H9 (cell line): ENCODE data around the gene ARID1B. TPM values are rescaled to one million over a fixed set of nuclear protein-coding genes. Genes with fewer than 3 reads are reported as not detected.
A peak's percentile ranks its signal among the peaks of the same experiment; 100 is the strongest.

ENCODE experiments used
- DNase-seq: peaks from one replicate; pipeline ENCODE4 v3.0.0-alpha.2; 2017
- H2AFZ ChIP-seq: one replicate; pipeline ENCODE4 v1.6.1; 2013; ENCODE audit warnings: mild to moderate bottlenecking, low read length, control low read depth, moderate library complexity
- H2AK5ac ChIP-seq: 2 replicates; pipeline ENCODE4 v1.6.1; 2013; ENCODE audit warnings: low read length, control low read depth, mixed read lengths; ENCODE audit not compliant: insufficient read length
- H2BK120ac ChIP-seq: one replicate; pipeline ENCODE4 v1.6.1; 2013; ENCODE audit warnings: low read depth, mild to moderate bottlenecking, low read length, control low read depth, inconsistent platforms; ENCODE audit not compliant: poor library complexity, severe bottlenecking
- H2BK12ac ChIP-seq: 2 replicates; pipeline ENCODE4 v1.6.1; 2013; ENCODE audit warnings: low read length, control low read depth, mixed read lengths, low read depth; ENCODE audit not compliant: insufficient read length
- H2BK15ac ChIP-seq: 2 replicates; pipeline ENCODE4 v1.6.1; 2013; ENCODE audit warnings: low read depth, low read length, control low read depth
- H2BK20ac ChIP-seq: one replicate; pipeline ENCODE4 v1.6.1; 2013; ENCODE audit warnings: low read depth, mild to moderate bottlenecking, low read length, control low read depth, inconsistent platforms; ENCODE audit not compliant: poor library complexity, severe bottlenecking
- H2BK5ac ChIP-seq: 2 replicates; pipeline ENCODE4 v1.6.1; 2013; ENCODE audit warnings: low read length, control low read depth, mixed read lengths; ENCODE audit not compliant: insufficient read length
- H3K14ac ChIP-seq: 2 replicates; pipeline ENCODE4 v1.6.1; 2013; ENCODE audit warnings: low read length, control low read depth; ENCODE audit not compliant: insufficient read depth
- H3K18ac ChIP-seq: 2 replicates; pipeline ENCODE4 v1.6.1; 2013; ENCODE audit warnings: low read depth, mild to moderate bottlenecking, mixed read lengths, low read length, control low read depth; ENCODE audit not compliant: insufficient read length
- H3K23ac ChIP-seq: 2 replicates; pipeline ENCODE4 v1.6.1; 2013; ENCODE audit warnings: low read length, control low read depth, mixed read lengths, low read depth; ENCODE audit not compliant: insufficient read length
- H3K23me2 ChIP-seq: 2 replicates; pipeline ENCODE4 v1.6.1; 2013; ENCODE audit warnings: low read depth, mild to moderate bottlenecking, mixed read lengths, low read length, control low read depth; ENCODE audit not compliant: insufficient read length, poor library complexity, severe bottlenecking
- H3K27ac ChIP-seq: 2 replicates; pipeline ENCODE4 v1.5.1; 2013; ENCODE audit warnings: low read length, control low read depth, mixed read lengths, low read depth; ENCODE audit not compliant: insufficient read length
- H3K27me3 ChIP-seq: 2 replicates; pipeline ENCODE4 v1.6.1; 2013; ENCODE audit warnings: low read length, control low read depth, inconsistent platforms; ENCODE audit not compliant: insufficient read depth
- H3K4ac ChIP-seq: 2 replicates; pipeline ENCODE4 v1.6.1; 2013; ENCODE audit warnings: low read depth, mild to moderate bottlenecking, control low read depth, inconsistent platforms, low read length, moderate library complexity
- H3K4me1 ChIP-seq: 2 replicates; pipeline ENCODE4 v1.6.1; 2013; ENCODE audit warnings: low read length, control low read depth, inconsistent platforms; ENCODE audit not compliant: insufficient read depth
- H3K4me2 ChIP-seq: 2 replicates; pipeline ENCODE4 v1.6.1; 2013; ENCODE audit warnings: low read length, control low read depth, mixed read lengths; ENCODE audit not compliant: insufficient read length, insufficient read depth
- H3K56ac ChIP-seq: 2 replicates; pipeline ENCODE4 v1.6.1; 2013; ENCODE audit warnings: low read depth, mild to moderate bottlenecking, mixed read lengths, low read length, control low read depth; ENCODE audit not compliant: insufficient read length
- H3K79me1 ChIP-seq: 2 replicates; pipeline ENCODE4 v1.6.1; 2013; ENCODE audit warnings: low read depth, mild to moderate bottlenecking, moderate library complexity, low read length, control low read depth, inconsistent platforms; ENCODE audit not compliant: insufficient read depth, poor library complexity, severe bottlenecking
- H3K79me2 ChIP-seq: 2 replicates; pipeline ENCODE4 v1.6.1; 2013; ENCODE audit warnings: low read length, control low read depth, inconsistent platforms; ENCODE audit not compliant: insufficient read depth
- H3K9ac ChIP-seq: 2 replicates; pipeline ENCODE4 v1.6.1; 2013; ENCODE audit warnings: low read length, control low read depth, mixed read lengths; ENCODE audit not compliant: insufficient read length; ENCODE audit errors: extremely low read depth
- H3K9me3 ChIP-seq: one replicate; pipeline ENCODE4 v1.6.1; 2013; ENCODE audit warnings: low read depth, low read length, inconsistent platforms; ENCODE audit not compliant: control insufficient read depth
- H3T11ph ChIP-seq: one replicate; pipeline ENCODE4 v1.6.1; 2013; ENCODE audit warnings: mild to moderate bottlenecking, low read length, control low read depth, inconsistent platforms
- H4K20me1 ChIP-seq: one replicate; pipeline ENCODE4 v1.6.1; 2013; ENCODE audit not compliant: control insufficient read depth, insufficient read length, insufficient read depth
- H4K5ac ChIP-seq: 2 replicates; pipeline ENCODE4 v1.6.1; 2013; ENCODE audit warnings: low read depth, mild to moderate bottlenecking, mixed read lengths, low read length, control low read depth; ENCODE audit not compliant: insufficient read length
- H4K8ac ChIP-seq: replicated peaks from 2 replicates; pipeline ENCODE4 v1.6.1; 2013; ENCODE audit warnings: low read length, control low read depth, mixed read lengths, low read depth; ENCODE audit not compliant: insufficient read length
- H4K91ac ChIP-seq: 2 replicates; pipeline ENCODE4 v1.6.1; 2013; ENCODE audit warnings: low read depth, mild to moderate bottlenecking, moderate library complexity, mixed read lengths, low read length, control low read depth; ENCODE audit not compliant: insufficient read length
- H3K27ac Mint-ChIP-seq, 3 experiments: 2 replicates in 2 of 3; 3 replicates in 1 of 3; pipeline ENCODE4 v1.8.0; 2020 to 2021; ENCODE audit warnings: mixed read lengths in 3 of 3, mild to moderate bottlenecking in 1 of 3, moderate library complexity in 1 of 3
- H3K27me3 Mint-ChIP-seq: 2 replicates; pipeline ENCODE4 v1.8.0; 2021; ENCODE audit warnings: low read depth, mild to moderate bottlenecking, moderate library complexity, mixed read lengths
- H3K36me3 Mint-ChIP-seq, 3 experiments: 2 replicates in 2 of 3; 3 replicates in 1 of 3; pipeline ENCODE4 v1.8.0; 2020 to 2021; ENCODE audit warnings: low read depth in 3 of 3, mixed read lengths in 3 of 3; ENCODE audit not compliant: insufficient read depth in 1 of 3
- H3K4me1 Mint-ChIP-seq, 2 experiments: 2 replicates each; pipeline ENCODE4 v1.8.0; 2020; ENCODE audit warnings: mixed read lengths in 2 of 2
- H3K4me3 Mint-ChIP-seq, 2 experiments: 2 replicates in 1 of 2; 3 replicates in 1 of 2; pipeline ENCODE4 v1.8.0; 2020 to 2021; ENCODE audit warnings: mild to moderate bottlenecking in 2 of 2, mixed read lengths in 2 of 2, moderate library complexity in 1 of 2
- H3K9me3 Mint-ChIP-seq, 2 experiments: 2 replicates in 1 of 2; 3 replicates in 1 of 2; pipeline ENCODE4 v1.8.0; 2020; ENCODE audit warnings: mild to moderate bottlenecking in 2 of 2, mixed read lengths in 2 of 2, moderate library complexity in 1 of 2
- CTCF ChIP-seq: fragments of 200-600 bp; sonication (generic); conservative IDR thresholded peaks from 3 replicates; pipeline ENCODE4 v1.8.0; 2021; ENCODE audit warnings: antibody characterized with exemption, mild to moderate bottlenecking
- WGBS: extraction: QIAGEN DNeasy Blood & Tissue Kit; methylation state at CpG from one replicate; pipeline ENCODE4 v1.1.7; 2013; ENCODE audit warnings: missing lambda C conversion rate, low lambda C conversion rate, mixed read lengths; ENCODE audit not compliant: insufficient read length; ENCODE audit errors: extremely low coverage; 5-methylcytosine and 5-hydroxymethylcytosine counted together
- total RNA-seq: library from RNA; stranded (reverse); gene quantifications from 2 replicates; pipeline ENCODE4 v1.2.1, GENCODE V29; 2021

ARID1B gene
- total RNA-seq, 1 experiment from 2014 or later = 88.2 TPM

GRCh38 chr6:156845454-156846155, 68.4 kb downstream of the ARID1B start:
- Histone ChIP-seq H3K56ac (no peak overlapping the region), H2AFZ (no peak overlapping the region), H3K14ac (no peak overlapping the region), H3K27ac (no peak overlapping the region), H2BK120ac (no peak overlapping the region), H4K8ac (no peak overlapping the region), H3K4me1 (peaks cover 13% of the 10 kb centered on the region; the same call in 1 of the 2 replicates), H3K9ac (no peak overlapping the region), H3K79me1 (peaks cover 11% of the 10 kb centered on the region), H3K18ac (no peak overlapping the region), H2BK12ac (no peak overlapping the region), H4K20me1 (no peaks in the 10 kb centered on the region), H3K23me2 (no peaks in the 10 kb centered on the region), H3K4ac (no peak overlapping the region), H3K4me2 (no peak overlapping the region), H4K5ac (no peak overlapping the region), H3K27me3 (no peaks in the 10 kb centered on the region), H2BK15ac (no peak overlapping the region), H2BK20ac (no peak overlapping the region), H4K91ac (no peak overlapping the region), H3K23ac (no peak overlapping the region), H3T11ph (no peak overlapping the region), H2AK5ac (no peak overlapping the region), H2BK5ac (no peak overlapping the region), H3K9me3 (no peaks in the 10 kb centered on the region), H3K79me2 (peaks cover 35% of the 10 kb centered on the region)
- H3K9me3 Mint-ChIP-seq = no peaks in the 10 kb centered on the region
- peak overlapping the region; percentile 13 to 63 (median 60); a peak in 4 of 7 replicates for H3K27ac Mint-ChIP-seq
- DNase-seq = no peak
- peaks cover 90 to 91% of the 10 kb centered on the region in 2 experiments for H3K4me1 Mint-ChIP-seq
- no CpG with 5 or more reads among the region's 6 CpGs for WGBS
- H3K36me3 Mint-ChIP-seq = peaks cover 0 to 5% (median 0%) of the 10 kb centered on the region in 3 experiments; a peak in 1 of 7 replicates
- no peak overlapping the region for H3K4me3 Mint-ChIP-seq
- no peak for TF ChIP-seq CTCF
- H3K27me3 Mint-ChIP-seq = no peaks in the 10 kb centered on the region
